CD14-positive monocyte (primary cell): ENCODE results near the gene NUFIP2. TPM values are rescaled to one million over a fixed set of nuclear protein-coding genes. Genes with fewer than 3 reads are reported as not detected.
A peak's percentile ranks its signal among the peaks of the same experiment; 100 is the strongest.

Source experiments
- DNase-seq, 3 donors: peaks; one replicate each; pipeline ENCODE4 v3.0.0-alpha.2; 2011 to 2022
- H2AFZ ChIP-seq: 2 replicates; pipeline ENCODE4 v1.6.0; 2012; ENCODE audit warnings: mild to moderate bottlenecking, low read depth, low read length, inconsistent platforms; ENCODE audit not compliant: insufficient read depth, poor library complexity, severe bottlenecking
- H3K27ac ChIP-seq, 2 donors: 1 replicate in 1 of 2; 2 replicates in 1 of 2; pipeline ENCODE4 v1.5.1; 2012 to 2013; ENCODE audit warnings: low read length in 2 of 2, control low read depth in 1 of 2, inconsistent platforms in 1 of 2, low read depth in 1 of 2, mild to moderate bottlenecking in 1 of 2
- H3K27me3 ChIP-seq, 2 donors: one replicate each; pipeline versions ENCODE4 v1.6.0 to v1.6.1; 2011 to 2013; ENCODE audit warnings: low read length in 2 of 2; ENCODE audit not compliant: control insufficient read depth in 2 of 2, insufficient read depth in 2 of 2
- H3K36me3 ChIP-seq, 2 donors: replicated peaks in 1 of 2; 1 replicate in 1 of 2; 2 replicates in 1 of 2; pipeline versions ENCODE4 v1.5.1 to v1.6.1; 2012 to 2013; ENCODE audit warnings: low read length in 2 of 2, control low read depth in 1 of 2, inconsistent platforms in 1 of 2, mild to moderate bottlenecking in 1 of 2; ENCODE audit not compliant: insufficient read depth in 2 of 2, control insufficient read depth in 1 of 2
- H3K4me1 ChIP-seq, 2 donors: 1 replicate in 1 of 2; 2 replicates in 1 of 2; pipeline versions ENCODE4 v1.5.1 to v1.6.1; 2012 to 2013; ENCODE audit warnings: low read length in 2 of 2, control low read depth in 1 of 2, inconsistent platforms in 1 of 2, mild to moderate bottlenecking in 1 of 2, moderate library complexity in 1 of 2; ENCODE audit not compliant: insufficient read depth in 2 of 2, control insufficient read depth in 1 of 2
- H3K4me2 ChIP-seq: replicated peaks from 2 replicates; pipeline ENCODE3; 2012; ENCODE audit warnings: low read length, moderate library complexity, mild to moderate bottlenecking; ENCODE audit not compliant: poor library complexity, severe bottlenecking; ENCODE audit errors: extremely low read depth
- H3K4me3 ChIP-seq, 3 experiments: fragments of 200-600 bp in 1 of 3; sonication (generic) in 1 of 3; replicated peaks in 1 of 3; 1 replicate in 2 of 3; 2 replicates in 1 of 3; pipeline ENCODE4 v1.5.1; 2011 to 2013; ENCODE audit warnings: low read length in 3 of 3, mild to moderate bottlenecking in 3 of 3, control low read depth in 2 of 3, low read depth in 2 of 3, inconsistent platforms in 1 of 3, moderate library complexity in 1 of 3
- H3K79me2 ChIP-seq: 2 replicates; pipeline ENCODE4 v1.6.0; 2012; ENCODE audit warnings: mild to moderate bottlenecking, control low read depth, inconsistent platforms, low read length, moderate library complexity; ENCODE audit not compliant: insufficient read depth
- H3K9ac ChIP-seq: 2 replicates; pipeline ENCODE4 v1.6.0; 2017; ENCODE audit warnings: low read length, mild to moderate bottlenecking; ENCODE audit not compliant: insufficient read depth, poor library complexity, severe bottlenecking
- H3K9me3 ChIP-seq, 2 donors: replicated peaks in 1 of 2; 1 replicate in 1 of 2; 2 replicates in 1 of 2; pipeline versions ENCODE4 v1.5.1 to v1.6.1; 2012 to 2013; ENCODE audit warnings: low read length in 2 of 2, control low read depth in 1 of 2; ENCODE audit not compliant: control insufficient read depth in 1 of 2, insufficient read depth in 1 of 2
- H4K20me1 ChIP-seq: 2 replicates; pipeline ENCODE4 v1.6.0; 2012; ENCODE audit warnings: mild to moderate bottlenecking, low read length, control low read depth, moderate library complexity; ENCODE audit not compliant: insufficient read depth
- H3K27ac Mint-ChIP-seq, 7 donors: one replicate each; pipeline ENCODE4 v1.8.0; 2020; ENCODE audit warnings: mild to moderate bottlenecking in 7 of 7, mixed read lengths in 7 of 7, moderate library complexity in 6 of 7, inconsistent platforms in 2 of 7
- H3K27me3 Mint-ChIP-seq, 3 donors: one replicate each; pipeline ENCODE4 v1.8.0; 2021 to 2022; ENCODE audit warnings: low read depth in 3 of 3, mild to moderate bottlenecking in 3 of 3, mixed read lengths in 3 of 3, moderate library complexity in 3 of 3, inconsistent platforms in 1 of 3
- H3K36me3 Mint-ChIP-seq, 2 donors: one replicate each; pipeline ENCODE4 v1.8.0; 2020; ENCODE audit warnings: mixed read lengths in 2 of 2, inconsistent platforms in 1 of 2, mild to moderate bottlenecking in 1 of 2
- H3K4me1 Mint-ChIP-seq: one replicate; pipeline ENCODE4 v1.8.0; 2020; ENCODE audit warnings: mild to moderate bottlenecking, mixed read lengths
- H3K4me3 Mint-ChIP-seq, 2 donors: one replicate each; pipeline ENCODE4 v1.8.0; 2020; ENCODE audit warnings: mild to moderate bottlenecking in 2 of 2, mixed read lengths in 2 of 2, moderate library complexity in 1 of 2
- H3K9me3 Mint-ChIP-seq, 7 donors: one replicate each; pipeline ENCODE4 v1.8.0; 2020 to 2022; ENCODE audit warnings: mixed read lengths in 7 of 7, mild to moderate bottlenecking in 6 of 7, moderate library complexity in 6 of 7, inconsistent platforms in 2 of 7
- WGBS: methylation state at CpG from one replicate; pipeline ENCODE4 v1.1.5; 2013; ENCODE audit warnings: missing lambda C conversion rate; ENCODE audit not compliant: insufficient coverage; 5-methylcytosine and 5-hydroxymethylcytosine counted together
- intact Hi-C, 2 donors: fragments of 100-400 bp; cut with micrococcal nuclease; formaldehyde crosslinking; loops; one replicate each; pipeline versions ENCODE4 v1.15.0 to v1.15.1; 2023
- polyA plus RNA-seq, 3 donors: library from polyadenylated mRNA; depleted of rRNA in 1 of 3; unstranded in 2 of 3; stranded (reverse) in 1 of 3; fragments of 300-500 nt in 2 of 3; fragments of >200 nt in 1 of 3; fragmentation: Illumina TruSeq in 2 of 3; gene quantifications; 1 replicate in 2 of 3; 2 replicates in 1 of 3; pipeline ENCODE4 v1.2.3, GENCODE V29; 2012 to 2021
- TF ChIP-seq, protein P1 (sequence below): fragments of 200-600 bp; IDR thresholded peaks from one replicate; pipeline ENCODE4 v1.8.0; 2022; ENCODE audit warnings: antibody characterized with exemption, mild to moderate bottlenecking

The NUFIP2 gene
- polyA plus RNA-seq, 3 donors, result 8.7 to 25.1 (median 13.7) TPM

DNA sequence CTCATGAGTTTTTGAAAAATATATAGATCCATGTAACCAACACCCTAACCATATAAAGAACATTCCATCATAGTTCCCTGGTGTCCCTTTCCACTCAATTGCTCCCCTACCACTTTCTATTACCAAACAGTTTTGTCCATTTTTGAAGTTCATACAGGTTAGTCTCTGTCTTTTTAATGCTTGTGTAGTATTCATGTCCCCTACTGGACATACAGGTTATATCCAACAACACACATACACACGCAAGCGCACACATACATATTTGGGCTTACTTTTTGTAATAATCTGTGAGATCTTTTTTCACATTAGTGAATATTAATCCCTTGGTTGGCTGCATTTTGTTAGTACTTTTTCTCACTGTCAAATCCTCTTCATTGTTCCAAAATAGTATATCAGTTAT is 40.9 kb downstream of the NUFIP2 start:
- Histone ChIP-seq H3K4me2 (no peak overlapping the region), H3K27ac (no peak overlapping the region), H3K9ac (no peak overlapping the region), H2AFZ (no peak overlapping the region), H3K27me3 (no peaks in the 10 kb centered on the region), H3K36me3 (peaks cover 0 to 24% of the 10 kb centered on the region in 2 donors), H3K4me1 (peaks cover 32 to 52% of the 10 kb centered on the region in 2 donors), H3K4me3 (no peak overlapping the region), H3K9me3 (no peaks in the 10 kb centered on the region), H4K20me1 (peaks cover 78% of the 10 kb centered on the region), H3K79me2 (peaks cover 28% of the 10 kb centered on the region)
- intact Hi-C loops, result loop anchor here in 1 of 2 donors (5.0 kb wide), 1 partner anchor 34 kb away; no protein-coding TSS in a partner anchor
- DNase-seq, result no peak
- Mint-ChIP-seq H3K4me1 (peaks cover 48% of the 10 kb centered on the region), H3K9me3 (peaks cover 0 to 2% (median 0%) of the 10 kb centered on the region in 7 donors), H3K27me3 (no peaks in the 10 kb centered on the region), H3K27ac (no peak overlapping the region), H3K4me3 (no peak overlapping the region), H3K36me3 (peaks cover 16 to 37% of the 10 kb centered on the region in 2 donors)
- TF ChIP-seq, protein P1, sequence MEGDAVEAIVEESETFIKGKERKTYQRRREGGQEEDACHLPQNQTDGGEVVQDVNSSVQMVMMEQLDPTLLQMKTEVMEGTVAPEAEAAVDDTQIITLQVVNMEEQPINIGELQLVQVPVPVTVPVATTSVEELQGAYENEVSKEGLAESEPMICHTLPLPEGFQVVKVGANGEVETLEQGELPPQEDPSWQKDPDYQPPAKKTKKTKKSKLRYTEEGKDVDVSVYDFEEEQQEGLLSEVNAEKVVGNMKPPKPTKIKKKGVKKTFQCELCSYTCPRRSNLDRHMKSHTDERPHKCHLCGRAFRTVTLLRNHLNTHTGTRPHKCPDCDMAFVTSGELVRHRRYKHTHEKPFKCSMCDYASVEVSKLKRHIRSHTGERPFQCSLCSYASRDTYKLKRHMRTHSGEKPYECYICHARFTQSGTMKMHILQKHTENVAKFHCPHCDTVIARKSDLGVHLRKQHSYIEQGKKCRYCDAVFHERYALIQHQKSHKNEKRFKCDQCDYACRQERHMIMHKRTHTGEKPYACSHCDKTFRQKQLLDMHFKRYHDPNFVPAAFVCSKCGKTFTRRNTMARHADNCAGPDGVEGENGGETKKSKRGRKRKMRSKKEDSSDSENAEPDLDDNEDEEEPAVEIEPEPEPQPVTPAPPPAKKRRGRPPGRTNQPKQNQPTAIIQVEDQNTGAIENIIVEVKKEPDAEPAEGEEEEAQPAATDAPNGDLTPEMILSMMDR, result no peak
- no CpG with 5 or more reads among the region's 2 CpGs for WGBS

DNA sequence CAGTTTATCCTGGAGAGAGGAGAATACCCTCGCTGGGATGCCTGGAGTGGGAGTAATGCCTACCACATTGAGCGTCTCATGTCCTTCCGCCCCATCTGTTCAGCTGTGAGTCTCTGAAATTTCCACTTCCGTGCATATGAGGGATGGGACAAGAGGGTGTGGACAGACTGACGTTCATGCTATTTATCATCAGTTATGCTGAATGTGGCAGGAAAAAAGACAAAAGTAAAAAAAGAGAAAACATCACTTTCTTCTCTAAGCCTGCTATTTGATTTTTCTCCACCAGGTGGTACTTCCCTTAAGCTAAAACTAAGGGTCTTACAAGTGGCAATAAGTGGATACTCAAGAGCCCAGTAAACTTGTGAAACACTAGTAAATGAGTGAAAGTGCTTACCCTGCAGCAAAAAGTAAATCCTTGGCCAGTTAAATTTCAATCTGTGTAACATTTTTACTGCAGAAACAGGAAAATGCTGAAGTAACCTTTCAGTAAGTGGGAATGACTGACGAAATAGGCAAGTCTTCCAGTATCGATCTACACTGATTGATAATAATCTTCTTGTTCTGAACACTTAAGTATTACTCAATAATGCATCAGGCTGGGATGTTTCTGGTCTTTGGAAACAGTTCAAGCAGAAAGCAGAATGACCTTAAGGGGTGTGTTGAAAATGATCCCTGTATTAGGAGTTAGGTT is 41.7 kb downstream of the NUFIP2 start:
- H3K4me3 ChIP-seq, result no peak overlapping the region
- peaks cover 70% of the 10 kb centered on the region for H4K20me1 ChIP-seq
- Mint-ChIP-seq H3K9me3 (peaks cover 0 to 2% (median 0%) of the 10 kb centered on the region in 7 donors), H3K27ac (peak overlapping the region in 2 of 7 donors; percentile 15 to 66), H3K4me1 (peaks cover 46% of the 10 kb centered on the region), H3K36me3 (peaks cover 16 to 37% of the 10 kb centered on the region in 2 donors), H3K27me3 (no peaks in the 10 kb centered on the region), H3K4me3 (no peak overlapping the region)
- no peak overlapping the region for H3K4me2 ChIP-seq
- TF ChIP-seq, protein P1, result peak; percentile 76
- no peaks in the 10 kb centered on the region for H3K27me3 ChIP-seq
- no peak overlapping the region for H3K27ac ChIP-seq
- H3K9me3 ChIP-seq, result no peaks in the 10 kb centered on the region
- peaks cover 26 to 49% of the 10 kb centered on the region in 2 donors for H3K4me1 ChIP-seq
- peaks cover 0 to 24% of the 10 kb centered on the region in 2 donors for H3K36me3 ChIP-seq
- H2AFZ ChIP-seq, result no peak overlapping the region
- 93% methylated on average over 3 of the region's 7 CpGs for WGBS
- H3K79me2 ChIP-seq, result peaks cover 21% of the 10 kb centered on the region
- intact Hi-C loops, result loop anchor here in 1 of 2 donors (5.0 kb wide), 1 partner anchor 35 kb away; no protein-coding TSS in a partner anchor
- peak in 1 of 3 donors; percentile 38 for DNase-seq
- H3K9ac ChIP-seq, result no peak overlapping the region
